ENCODE data around the gene SUSD6. TPM values are rescaled to one million over a fixed set of nuclear protein-coding genes. Genes with fewer than 3 reads are reported as not detected.

Gene SUSD6
- total and polyA plus RNA-seq, 4 donors: 6.8 to 10.8 (median 7.6) TPM

DNA sequence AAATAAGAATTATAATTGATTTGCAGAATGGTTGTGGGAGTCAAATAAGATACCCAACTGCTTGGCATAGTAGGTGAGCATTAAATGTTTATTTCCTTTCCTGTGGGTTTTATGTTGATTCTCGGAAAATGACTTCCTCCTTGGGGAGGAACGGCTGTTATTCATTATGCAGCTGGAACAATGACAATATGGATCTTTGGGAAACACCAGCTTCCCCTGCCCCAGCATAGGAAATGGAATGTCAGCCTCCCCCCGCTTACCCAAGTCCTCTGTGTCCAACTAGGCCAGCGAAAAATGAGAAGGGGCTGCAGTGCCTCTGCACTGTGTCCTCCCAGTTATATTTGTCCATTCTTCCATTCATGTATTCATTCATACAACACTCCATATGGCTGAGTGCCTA is 25.0 kb upstream of the SUSD6 start:
- WGBS: 70% methylated on average over 4 of the region's 4 CpGs
- Histone ChIP-seq H3K4me3 (ENCODE audit: low read depth in 1 of 3, low read length in 3 of 3) (no peak overlapping the region), H3K27ac (ENCODE audit: low read depth in 1 of 2, low read length in 2 of 2) (no peak overlapping the region), H3K27me3 (ENCODE audit: control insufficient read depth in 4 of 4, insufficient read depth in 4 of 4, low read length in 3 of 4) (no peaks in the 10 kb centered on the region), H3K9me3 (ENCODE audit: control insufficient read depth in 4 of 4, low read length in 3 of 4) (no peaks in the 10 kb centered on the region), H3K4me1 (ENCODE audit: control insufficient read depth in 4 of 4, insufficient read depth in 4 of 4, low read length in 3 of 4) (peaks cover 0 to 4% (median 0%) of the 10 kb centered on the region in 4 donors), H3K36me3 (ENCODE audit: control insufficient read depth in 4 of 4, insufficient read depth in 3 of 4, low read depth in 1 of 4, low read length in 3 of 4) (no peaks in the 10 kb centered on the region), H3K9ac (ENCODE audit: low read depth in 1 of 2, low read length in 2 of 2) (no peak overlapping the region)
- DNase-seq (ENCODE audit: low spot score): no peak
- no peak for TF ChIP-seq NR2F2 (IDR thresholded peaks at IDR 0.05)
- TF ChIP-seq SP1 (IDR thresholded peaks at IDR 0.05): no peak
- TF ChIP-seq HNF4A (conservative IDR thresholded peaks at IDR 0.05): no peak
- no peak for TF ChIP-seq ATF3 (IDR thresholded peaks at IDR 0.05)
- TF ChIP-seq, protein P1, sequence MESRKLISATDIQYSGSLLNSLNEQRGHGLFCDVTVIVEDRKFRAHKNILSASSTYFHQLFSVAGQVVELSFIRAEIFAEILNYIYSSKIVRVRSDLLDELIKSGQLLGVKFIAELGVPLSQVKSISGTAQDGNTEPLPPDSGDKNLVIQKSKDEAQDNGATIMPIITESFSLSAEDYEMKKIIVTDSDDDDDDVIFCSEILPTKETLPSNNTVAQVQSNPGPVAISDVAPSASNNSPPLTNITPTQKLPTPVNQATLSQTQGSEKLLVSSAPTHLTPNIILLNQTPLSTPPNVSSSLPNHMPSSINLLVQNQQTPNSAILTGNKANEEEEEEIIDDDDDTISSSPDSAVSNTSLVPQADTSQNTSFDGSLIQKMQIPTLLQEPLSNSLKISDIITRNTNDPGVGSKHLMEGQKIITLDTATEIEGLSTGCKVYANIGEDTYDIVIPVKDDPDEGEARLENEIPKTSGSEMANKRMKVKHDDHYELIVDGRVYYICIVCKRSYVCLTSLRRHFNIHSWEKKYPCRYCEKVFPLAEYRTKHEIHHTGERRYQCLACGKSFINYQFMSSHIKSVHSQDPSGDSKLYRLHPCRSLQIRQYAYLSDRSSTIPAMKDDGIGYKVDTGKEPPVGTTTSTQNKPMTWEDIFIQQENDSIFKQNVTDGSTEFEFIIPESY (IDR thresholded peaks at IDR 0.05): no peak
- TF ChIP-seq RAD21 (IDR thresholded peaks at IDR 0.05): no peak
- TF ChIP-seq, protein P2, sequence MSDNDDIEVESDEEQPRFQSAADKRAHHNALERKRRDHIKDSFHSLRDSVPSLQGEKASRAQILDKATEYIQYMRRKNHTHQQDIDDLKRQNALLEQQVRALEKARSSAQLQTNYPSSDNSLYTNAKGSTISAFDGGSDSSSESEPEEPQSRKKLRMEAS (IDR thresholded peaks at IDR 0.05): no peak
- no peak for TF ChIP-seq YY1 (IDR thresholded peaks at IDR 0.05)
- TF ChIP-seq FOXA2 (IDR thresholded peaks at IDR 0.05): no peak
- no peak for TF ChIP-seq HNF4G (IDR thresholded peaks at IDR 0.05)
- TF ChIP-seq JUND (IDR thresholded peaks at IDR 0.05): no peak
- TF ChIP-seq REST (IDR thresholded peaks at IDR 0.05): no peak
- TF ChIP-seq FOXA1 (IDR thresholded peaks at IDR 0.05): no peak
- no peak for TF ChIP-seq EGR1 (IDR thresholded peaks at IDR 0.05; ENCODE audit: low read depth in 2 of 2)

DNA sequence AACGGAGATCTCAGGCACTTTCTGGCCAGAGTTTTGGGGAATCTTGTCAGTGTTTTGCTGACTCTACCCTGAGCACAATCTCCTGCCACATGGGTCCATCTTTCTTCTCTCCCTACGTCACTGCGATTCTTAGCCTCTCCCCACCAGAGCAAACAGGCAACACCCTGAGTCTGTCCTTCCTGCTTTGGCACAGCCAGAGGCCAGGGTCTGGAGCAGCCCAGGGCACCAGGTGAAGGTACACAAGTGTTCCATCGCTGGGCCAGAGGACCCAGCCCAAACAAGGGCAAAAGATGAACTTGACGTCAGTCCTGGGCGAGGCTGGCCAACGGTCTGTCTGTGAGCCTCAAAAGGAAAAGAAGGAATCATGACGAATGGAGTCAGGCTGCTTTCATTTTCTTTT is 24.0 kb upstream of the SUSD6 start:
- Histone ChIP-seq H3K4me3 (ENCODE audit: low read depth in 1 of 3, low read length in 3 of 3) (no peak overlapping the region), H3K9ac (ENCODE audit: low read depth in 1 of 2, low read length in 2 of 2) (no peak overlapping the region), H3K27ac (ENCODE audit: low read depth in 1 of 2, low read length in 2 of 2) (no peak overlapping the region), H3K9me3 (ENCODE audit: control insufficient read depth in 4 of 4, low read length in 3 of 4) (no peaks in the 10 kb centered on the region), H3K36me3 (ENCODE audit: control insufficient read depth in 4 of 4, insufficient read depth in 3 of 4, low read depth in 1 of 4, low read length in 3 of 4) (no peaks in the 10 kb centered on the region), H3K4me1 (ENCODE audit: control insufficient read depth in 4 of 4, insufficient read depth in 4 of 4, low read length in 3 of 4) (peaks cover 0 to 4% (median 0%) of the 10 kb centered on the region in 4 donors), H3K27me3 (ENCODE audit: control insufficient read depth in 4 of 4, insufficient read depth in 4 of 4, low read length in 3 of 4) (no peaks in the 10 kb centered on the region)
- DNase-seq (ENCODE audit: low spot score): no peak
- 64% methylated on average over 8 of the region's 8 CpGs for WGBS
- TF ChIP-seq RXRA (IDR thresholded peaks at IDR 0.05): no peak
- TF ChIP-seq JUND (IDR thresholded peaks at IDR 0.05): no peak
- TF ChIP-seq REST (IDR thresholded peaks at IDR 0.05): no peak
- TF ChIP-seq FOXA1 (IDR thresholded peaks at IDR 0.05): no peak
- TF ChIP-seq RAD21 (IDR thresholded peaks at IDR 0.05): no peak

Measured in liver (tissue), 9 donors.